Endothelial cell of hepatic sinusoid (primary cell): ENCODE results near the gene RAB43.
"Not testable (repeated sequence)": the region's sequence is repeated elsewhere in the genome, so short reads cannot be mapped to it uniquely, and the experiment has no call there.

ENCODE experiments used
- in situ Hi-C: cut with HindIII; loops from 2 replicates; pipeline ENCODE4 v1.10.0; 2017; ENCODE audit warnings: low sequenced_read_pairs

Gene RAB43

GRCh38 chr3:129121792-129122411 lies at the start of gene RAB43:
RAB43 (minus strand) TSS chr3:129121804; CDS start chr3:129121489, 315 bp downstream.
- in situ Hi-C loops: loop anchor here (5.0 kb wide), 2 partner anchors 50 to 125 kb away; no protein-coding TSS in a partner anchor

GRCh38 chr3:129166579-129167332 lies 45.2 kb upstream of the RAB43 start:
- in situ Hi-C loops: no loop called here

GRCh38 chr3:129165594-129165993 lies 44.0 kb upstream of the RAB43 start:
- in situ Hi-C loops: not testable (repeated sequence)

GRCh38 chr3:129164500-129164899 lies 42.9 kb upstream of the RAB43 start:
- in situ Hi-C loops: no loop called here

GRCh38 chr3:129162729-129163579 lies 41.4 kb upstream of the RAB43 start:
- in situ Hi-C loops: no loop called here

GRCh38 chr3:129161860-129162271 lies 40.3 kb upstream of the RAB43 start:
- in situ Hi-C loops: no loop called here

- in situ Hi-C loops: no loop called here
Measured at GRCh38 chr3:129160891-129161859, 39.6 kb upstream of the RAB43 start, which contains the start of gene ISY1. ISY1 (minus strand) TSS chr3:129161063; CDS start chr3:129160975, 88 bp downstream.

GRCh38 chr3:129144786-129145185 lies 23.2 kb upstream of the RAB43 start:
- in situ Hi-C loops: no loop called here

GRCh38 chr3:129141011-129141410 lies 19.4 kb upstream of the RAB43 start:
- in situ Hi-C loops: not testable (repeated sequence)

- in situ Hi-C loops: no loop called here
Measured at GRCh38 chr3:129139911-129140310, 18.3 kb upstream of the RAB43 start.

- in situ Hi-C loops: not testable (repeated sequence)
Measured at GRCh38 chr3:129136275-129136674, 14.7 kb upstream of the RAB43 start.

GRCh38 chr3:129132097-129132866 lies 10.7 kb upstream of the RAB43 start:
- in situ Hi-C loops: no loop called here

- in situ Hi-C loops: no loop called here
Measured at GRCh38 chr3:129131465-129132088, 10.0 kb upstream of the RAB43 start.

GRCh38 chr3:129130291-129130813 lies 8.7 kb upstream of the RAB43 start:
- in situ Hi-C loops: no loop called here

GRCh38 chr3:129128357-129129155 lies 7.0 kb upstream of the RAB43 start:
- in situ Hi-C loops: no loop called here

GRCh38 chr3:129126726-129127280 lies 5.2 kb upstream of the RAB43 start:
- in situ Hi-C loops: no loop called here

GRCh38 chr3:129123314-129124060 lies 1.9 kb upstream of the RAB43 start:
- in situ Hi-C loops: loop anchor here (5.0 kb wide), 2 partner anchors 49 to 126 kb away; no protein-coding TSS in a partner anchor
